Adrenal gland (tissue), 5 donors: ENCODE measurements around the gene HOXC11.

Experiments
- CTCF ChIP-seq, 6 experiments: fragments of 450-650 bp in 4 of 6; fragments of 200-600 bp in 2 of 6; sonication (generic) in 1 of 6; IDR thresholded peaks; 1 replicate in 5 of 6; 2 replicates in 1 of 6; pipeline versions ENCODE4 v1.5.1 to v1.8.0; 2016 to 2021; ENCODE audit warnings: antibody characterized with exemption in 6 of 6, mild to moderate bottlenecking in 2 of 6, moderate library complexity in 1 of 6
- POLR2A ChIP-seq, 2 donors: fragments of 450-650 bp; IDR thresholded peaks; one replicate each; pipeline ENCODE4 v1.6.1; 2017; ENCODE audit warnings: antibody characterized with exemption in 2 of 2, mild to moderate bottlenecking in 2 of 2, moderate library complexity in 1 of 2
- donor health status: DM: no; HTN: no; CAD: no.

DNA sequence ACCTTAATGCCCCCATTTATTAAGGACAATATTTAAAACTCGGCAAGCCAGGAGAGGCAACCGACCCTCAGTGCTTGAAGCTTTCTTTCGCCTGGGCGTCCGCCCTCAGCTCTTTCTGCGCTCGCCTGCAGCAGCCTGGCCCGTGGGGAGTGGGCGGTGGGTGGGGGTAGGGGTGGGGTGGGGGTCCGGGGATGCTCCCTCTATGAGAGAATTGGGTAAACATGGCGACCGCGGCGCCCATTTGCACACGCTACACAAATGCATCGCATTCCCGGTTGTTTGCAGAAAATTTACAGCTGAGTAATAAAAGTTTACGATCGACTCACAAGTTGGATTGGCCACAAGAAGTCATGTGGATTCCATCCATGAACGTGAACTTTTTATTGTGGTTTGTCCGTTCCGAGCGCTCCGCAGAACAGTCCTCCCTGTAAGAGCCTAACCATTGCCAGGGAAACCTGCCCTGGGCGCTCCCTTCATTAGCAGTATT lies 43.6 kb downstream of the HOXC11 start:
- TF ChIP-seq CTCF (IDR thresholded peaks at IDR 0.05) (no peak), POLR2A (IDR thresholded peaks at IDR 0.05) (no peak)
